ENCODE results near the gene ZMYND19.

ZMYND19 gene

DNA sequence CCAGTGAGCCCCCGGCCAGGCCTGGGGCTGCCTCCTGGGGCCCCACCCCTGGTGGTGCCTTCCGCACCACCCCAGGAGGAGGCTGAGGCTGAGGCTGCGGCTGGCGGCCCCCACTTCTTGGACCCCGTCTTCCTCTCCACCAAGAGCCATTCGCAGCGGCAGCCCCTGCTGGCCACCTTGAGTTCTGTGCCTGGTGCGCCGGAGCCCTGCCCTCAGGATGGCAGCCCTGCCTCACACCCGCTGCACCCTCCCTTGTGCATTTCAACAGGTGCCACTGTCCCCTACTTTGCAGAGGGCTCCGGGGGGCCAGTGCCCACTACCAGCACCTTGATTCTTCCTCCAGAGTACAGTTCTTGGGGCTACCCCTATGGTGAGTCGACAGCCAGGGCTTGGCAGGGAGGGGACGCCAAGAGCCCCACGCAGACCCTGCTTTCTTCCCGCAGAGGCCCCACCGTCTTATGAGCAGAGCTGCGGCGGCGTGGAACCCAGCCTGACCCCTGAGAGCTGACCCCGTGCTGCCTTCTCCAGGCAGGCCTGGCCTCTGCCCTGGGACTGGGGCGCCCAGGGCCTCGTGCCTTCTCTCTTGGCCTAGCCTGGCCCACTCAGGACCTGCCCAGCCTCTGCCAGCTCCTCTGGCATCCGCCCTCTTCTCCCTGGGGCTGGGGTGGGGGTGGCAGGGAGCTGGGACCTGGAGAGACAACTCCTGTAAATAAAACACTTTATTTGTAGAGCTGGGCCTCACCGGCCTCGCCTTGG, 24.5 kb upstream of the ZMYND19 start:
- H3K4me3 ChIP-seq (ENCODE audit: low read depth, low read length) = no peak overlapping the region
- TF ChIP-seq, protein P1, sequence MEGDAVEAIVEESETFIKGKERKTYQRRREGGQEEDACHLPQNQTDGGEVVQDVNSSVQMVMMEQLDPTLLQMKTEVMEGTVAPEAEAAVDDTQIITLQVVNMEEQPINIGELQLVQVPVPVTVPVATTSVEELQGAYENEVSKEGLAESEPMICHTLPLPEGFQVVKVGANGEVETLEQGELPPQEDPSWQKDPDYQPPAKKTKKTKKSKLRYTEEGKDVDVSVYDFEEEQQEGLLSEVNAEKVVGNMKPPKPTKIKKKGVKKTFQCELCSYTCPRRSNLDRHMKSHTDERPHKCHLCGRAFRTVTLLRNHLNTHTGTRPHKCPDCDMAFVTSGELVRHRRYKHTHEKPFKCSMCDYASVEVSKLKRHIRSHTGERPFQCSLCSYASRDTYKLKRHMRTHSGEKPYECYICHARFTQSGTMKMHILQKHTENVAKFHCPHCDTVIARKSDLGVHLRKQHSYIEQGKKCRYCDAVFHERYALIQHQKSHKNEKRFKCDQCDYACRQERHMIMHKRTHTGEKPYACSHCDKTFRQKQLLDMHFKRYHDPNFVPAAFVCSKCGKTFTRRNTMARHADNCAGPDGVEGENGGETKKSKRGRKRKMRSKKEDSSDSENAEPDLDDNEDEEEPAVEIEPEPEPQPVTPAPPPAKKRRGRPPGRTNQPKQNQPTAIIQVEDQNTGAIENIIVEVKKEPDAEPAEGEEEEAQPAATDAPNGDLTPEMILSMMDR (IDR thresholded peaks at IDR 0.05; ENCODE audit: insufficient read depth, low read length, missing control alignments) = no peak
- ChIA-PET CTCF (no interaction called here), POLR2A (interaction anchor here (0.6 to 0.7 kb wide), 2 partner anchors 10 to 15 kb away, joined by 3 read pairs; partner anchors contain the start of gene ARRDC1)
- no peak for DNase-seq (ENCODE audit: low read depth, low spot score)

DNA sequence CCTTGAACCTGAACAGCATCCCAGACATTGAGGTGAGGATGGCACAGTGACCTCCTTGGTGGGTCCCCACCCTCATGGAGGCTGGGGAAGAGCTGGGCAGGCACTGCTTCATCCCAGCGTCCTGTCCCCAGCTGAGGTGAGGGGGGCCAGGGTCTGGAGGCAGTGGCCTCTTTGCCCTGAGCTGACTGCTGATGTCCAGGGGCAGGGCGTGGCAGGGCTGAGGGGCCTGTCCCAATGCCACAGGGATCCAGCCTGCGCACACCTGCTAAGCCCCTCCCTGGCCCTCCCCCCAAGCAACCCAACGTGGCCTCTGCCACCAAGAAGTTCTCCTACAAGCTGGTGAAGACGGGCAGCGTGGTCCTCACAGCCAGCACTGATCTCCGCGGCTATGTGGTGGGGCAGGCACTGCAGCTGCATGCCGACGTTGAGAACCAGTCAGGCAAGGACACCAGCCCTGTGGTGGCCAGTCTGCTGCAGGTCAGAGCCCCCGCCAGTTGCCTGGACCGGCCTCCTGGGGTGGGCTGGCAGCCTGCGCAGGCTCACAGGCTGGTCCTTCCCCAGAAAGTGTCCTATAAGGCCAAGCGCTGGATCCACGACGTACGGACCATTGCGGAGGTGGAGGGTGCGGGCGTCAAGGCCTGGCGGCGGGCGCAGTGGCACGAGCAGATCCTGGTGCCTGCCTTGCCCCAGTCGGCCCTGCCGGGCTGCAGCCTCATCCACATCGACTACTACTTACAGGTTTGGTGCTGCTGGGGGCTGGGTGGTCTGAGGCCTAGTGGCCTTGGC, 23.6 kb upstream of the ZMYND19 start:
- no peak for DNase-seq (ENCODE audit: low read depth, low spot score)
- CTCF ChIA-PET = no interaction called here
- TF ChIP-seq, protein P1 (IDR thresholded peaks at IDR 0.05; ENCODE audit: insufficient read depth, low read length, missing control alignments) = no peak
- H3K4me3 ChIP-seq (ENCODE audit: low read depth, low read length) = no peak overlapping the region
- POLR2A ChIA-PET = interaction anchor here (0.7 kb wide), 1 partner anchor 15 kb away, joined by 3 read pairs; no protein-coding TSS in a partner anchor

DNA sequence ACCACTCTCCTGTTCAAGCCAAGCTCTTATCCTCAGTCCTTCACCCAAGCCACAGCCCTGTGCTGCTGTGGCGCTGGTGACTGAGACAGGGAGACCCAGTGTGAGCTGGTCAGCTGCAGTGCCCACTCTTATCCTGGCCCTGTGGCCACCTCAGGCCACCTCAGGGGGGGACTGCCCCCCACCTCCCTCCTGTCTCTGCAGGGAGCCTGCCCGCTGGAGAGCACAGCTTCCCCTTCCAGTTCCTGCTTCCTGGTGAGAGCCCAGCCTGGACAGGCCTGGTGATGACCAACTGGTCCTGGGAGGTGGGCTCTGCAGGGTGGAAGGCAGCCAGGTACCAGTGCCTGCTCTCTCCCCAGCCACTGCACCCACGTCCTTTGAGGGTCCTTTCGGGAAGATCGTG, 22.9 kb upstream of the ZMYND19 start:
- TF ChIP-seq, protein P1 (IDR thresholded peaks at IDR 0.05; ENCODE audit: insufficient read depth, low read length, missing control alignments) = no peak
- no peak for DNase-seq (ENCODE audit: low read depth, low spot score)
- ChIA-PET CTCF (no interaction called here), POLR2A (no interaction called here)
- H3K4me3 ChIP-seq (ENCODE audit: low read depth, low read length) = no peak overlapping the region

DNA sequence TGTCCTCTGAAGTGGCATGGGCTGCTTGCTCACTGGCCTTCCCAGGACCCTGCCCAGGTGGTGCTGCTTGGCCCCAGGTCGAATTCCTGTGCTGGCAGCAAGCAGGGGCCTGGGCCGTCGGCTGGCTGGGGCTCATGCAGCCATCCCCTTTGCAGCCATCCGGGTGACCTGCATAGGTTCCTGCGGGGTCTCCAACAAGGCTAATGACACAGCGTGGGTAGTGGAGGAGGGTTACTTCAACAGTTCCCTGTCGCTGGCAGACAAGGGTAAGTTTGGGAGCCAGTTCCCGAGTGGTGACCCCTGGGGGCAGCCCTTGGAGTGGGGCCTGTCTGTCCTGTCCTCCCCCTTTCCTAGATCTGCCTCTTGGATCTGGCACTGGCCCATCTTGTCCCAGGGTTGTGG, 22.4 kb upstream of the ZMYND19 start:
- TF ChIP-seq, protein P1 (IDR thresholded peaks at IDR 0.05; ENCODE audit: insufficient read depth, low read length, missing control alignments) = no peak
- H3K4me3 ChIP-seq (ENCODE audit: low read depth, low read length) = no peak overlapping the region
- POLR2A ChIA-PET = no interaction called here
- no peak for DNase-seq (ENCODE audit: low read depth, low spot score)
- CTCF ChIA-PET = no interaction called here

DNA sequence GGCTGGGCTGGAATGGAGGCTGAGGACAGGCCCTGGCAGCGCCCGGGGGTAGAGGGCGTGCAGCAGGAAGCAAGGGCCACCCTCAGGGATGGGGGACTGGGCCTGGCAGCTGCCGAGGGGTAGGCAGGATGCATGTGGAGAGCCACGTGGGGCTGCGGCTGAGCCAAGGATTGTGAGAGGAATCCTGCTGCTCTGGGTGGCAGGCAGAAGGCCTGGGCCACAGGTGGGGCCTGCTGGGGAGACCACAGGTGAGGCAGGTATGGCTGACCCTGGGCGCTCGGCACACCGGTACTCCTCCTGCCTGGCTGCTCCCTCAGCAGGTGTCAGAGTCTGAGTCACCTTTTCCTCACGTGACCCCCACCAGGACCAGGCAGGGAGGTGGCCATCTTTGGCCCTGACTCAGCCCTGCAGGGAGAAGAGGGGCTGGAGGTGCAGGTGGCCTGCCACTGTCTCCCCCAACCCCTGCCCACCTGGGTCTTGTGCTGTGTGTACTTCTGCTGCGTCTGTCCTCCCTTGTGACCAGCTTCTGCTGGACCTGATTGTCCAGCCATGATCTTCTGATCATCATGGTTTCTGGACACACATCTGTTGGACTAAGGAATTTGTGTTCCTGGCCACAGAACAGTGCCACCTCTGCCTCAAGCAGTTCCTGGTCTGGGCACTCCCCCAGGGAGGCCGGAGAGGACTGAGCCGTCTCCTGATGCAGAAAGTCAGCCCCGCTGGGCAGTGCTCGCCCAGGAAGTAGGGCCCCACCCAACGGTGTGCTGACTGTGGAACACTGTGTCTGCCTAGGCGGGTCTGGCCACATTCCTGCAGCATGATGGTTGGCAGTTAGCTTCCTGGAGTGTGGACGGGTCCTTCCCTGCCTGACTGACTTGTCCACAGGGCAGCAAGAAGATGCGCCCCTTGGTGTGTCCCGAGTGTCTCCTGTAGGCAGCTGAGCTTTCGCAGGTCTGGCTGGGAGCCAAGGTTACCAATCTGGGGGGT, 21.6 kb upstream of the ZMYND19 start:
- ChIA-PET CTCF (no interaction called here), POLR2A (no interaction called here)
- DNase-seq (ENCODE audit: low read depth, low spot score) = no peak
- TF ChIP-seq, protein P1 (IDR thresholded peaks at IDR 0.05; ENCODE audit: insufficient read depth, low read length, missing control alignments) = no peak
- no peak overlapping the region for H3K4me3 ChIP-seq (ENCODE audit: low read depth, low read length)
